Measurements from ENCODE around the gene TSPO2.

The TSPO2 gene

GRCh38 chr6:41075651-41076626, 33.7 kb downstream of the TSPO2 start:
- no peak for DNase-seq

DNA sequence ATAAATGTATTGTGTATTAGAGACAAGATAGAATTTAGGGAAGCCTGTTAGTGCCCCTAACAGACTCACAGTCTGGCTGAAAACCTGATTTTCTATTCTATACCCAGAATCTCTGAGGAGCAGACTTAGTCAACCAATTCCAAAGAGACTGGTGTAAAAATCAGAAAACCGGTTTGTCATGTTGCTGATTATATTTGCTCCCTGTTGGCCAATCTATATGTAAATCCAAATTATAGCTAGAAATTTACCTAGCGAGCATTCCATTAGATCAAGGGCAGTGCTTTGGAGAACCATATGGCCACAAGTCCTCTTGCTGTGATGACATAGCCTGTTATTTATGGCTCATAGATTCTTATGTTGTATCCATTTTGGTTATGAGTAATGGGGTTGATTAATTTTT, 35.3 kb downstream of the TSPO2 start:
- peak in 1 of 14 donors; percentile 47 for DNase-seq

DNA sequence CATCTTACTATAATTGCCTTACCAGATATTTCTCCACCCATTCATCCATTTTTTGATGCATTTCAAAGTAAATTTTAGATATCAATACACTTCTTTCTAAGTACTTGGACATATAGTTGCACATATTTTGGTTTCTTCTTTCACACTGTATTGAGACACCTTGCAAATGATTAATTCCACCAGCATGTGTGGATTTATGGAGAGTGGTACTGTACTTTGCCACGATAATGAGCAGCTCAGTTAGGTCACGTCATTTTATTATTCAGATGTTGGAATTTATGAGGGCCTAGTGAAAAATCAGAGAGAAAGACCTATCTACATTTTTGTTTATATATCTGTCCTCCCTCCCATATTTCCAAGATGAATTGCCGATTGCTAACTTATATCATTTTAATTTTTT, 35.8 kb downstream of the TSPO2 start:
- no peak for DNase-seq

- no peak for DNase-seq
Observed at GRCh38 chr6:41079080-41079479, 36.8 kb downstream of the TSPO2 start.

- no peak for DNase-seq
Observed at GRCh38 chr6:41080621-41081020, 38.4 kb downstream of the TSPO2 start.

DNA sequence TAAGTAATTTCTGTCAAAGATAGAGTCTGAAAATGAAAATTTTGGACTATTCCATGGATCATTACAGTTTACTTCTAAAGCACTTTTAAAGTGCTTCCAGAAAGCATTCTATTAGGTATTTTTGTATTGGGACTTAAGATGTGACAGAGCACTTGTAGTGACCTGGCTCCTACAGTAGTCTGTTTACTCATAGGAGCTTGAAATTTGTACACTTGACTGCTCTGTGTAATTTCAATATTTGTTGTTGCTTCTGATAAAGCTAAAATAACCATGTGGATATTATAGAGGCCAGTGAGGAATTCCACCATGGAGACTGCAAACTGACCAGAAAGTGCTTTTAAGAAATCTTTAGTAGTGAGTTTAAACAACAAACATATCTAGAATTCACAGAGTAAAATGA, 40.8 kb downstream of the TSPO2 start:
- DNase-seq, result no peak

DNA sequence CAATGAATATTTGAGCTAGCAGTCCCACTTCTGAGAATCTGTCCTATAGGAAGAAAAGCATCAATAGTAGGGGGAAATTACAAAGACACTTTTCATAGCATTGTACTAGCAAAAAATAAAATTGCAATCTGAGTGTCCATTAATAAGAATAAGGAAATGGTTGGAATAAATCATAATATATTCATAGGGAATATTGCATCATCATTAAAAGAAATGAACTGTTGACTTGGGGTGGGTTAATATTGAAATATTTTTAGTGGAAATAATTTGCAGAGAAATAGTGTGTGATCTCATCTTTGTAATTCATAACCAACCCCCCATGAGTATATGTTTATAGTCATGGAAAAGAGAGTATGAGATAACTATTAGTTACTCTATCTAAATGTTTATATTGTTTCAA, 42.9 kb downstream of the TSPO2 start:
- DNase-seq, result no peak

DNA sequence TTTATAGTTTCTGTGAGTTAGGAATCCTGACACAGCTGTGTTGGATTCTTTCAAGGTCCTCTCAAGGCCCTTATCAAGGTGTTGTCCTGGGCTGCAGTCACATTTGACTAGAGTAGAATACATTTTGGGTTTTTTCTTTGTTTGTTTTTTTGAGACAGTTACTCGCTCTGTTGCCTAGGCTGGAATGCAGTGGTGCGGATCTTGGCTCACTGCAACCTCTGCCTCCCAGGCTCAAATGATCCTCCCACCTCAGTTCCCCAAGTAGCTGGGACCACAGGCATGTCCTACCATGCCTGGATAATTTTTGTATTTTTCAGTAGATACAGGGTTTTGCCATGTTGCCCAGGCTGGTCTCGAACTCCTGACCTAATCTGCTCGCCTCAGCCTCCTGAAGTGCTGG, 46.2 kb downstream of the TSPO2 start:
- DNase-seq, result no peak

GRCh38 chr6:41090841-41091761, 48.8 kb downstream of the TSPO2 start:
- DNase-seq, result no peak

GRCh38 chr6:41092421-41093140, 50.3 kb downstream of the TSPO2 start:
- no peak for DNase-seq

GRCh38 chr6:41093729-41094128, 51.5 kb downstream of the TSPO2 start:
- no peak for DNase-seq

Data from C1 segment of cervical spinal cord (tissue), 14 donors.